Activated T-cell treated with anti-CD3 and anti-CD28 coated beads, Interleukin-2, amount 50 U/mL, for 1 hour (primary cell): Measurements from ENCODE around the gene RESP18.

Experiments
- DNase-seq: peaks from one replicate; pipeline ENCODE4 v3.0.0-alpha.2; 2020

The RESP18 gene

DNA sequence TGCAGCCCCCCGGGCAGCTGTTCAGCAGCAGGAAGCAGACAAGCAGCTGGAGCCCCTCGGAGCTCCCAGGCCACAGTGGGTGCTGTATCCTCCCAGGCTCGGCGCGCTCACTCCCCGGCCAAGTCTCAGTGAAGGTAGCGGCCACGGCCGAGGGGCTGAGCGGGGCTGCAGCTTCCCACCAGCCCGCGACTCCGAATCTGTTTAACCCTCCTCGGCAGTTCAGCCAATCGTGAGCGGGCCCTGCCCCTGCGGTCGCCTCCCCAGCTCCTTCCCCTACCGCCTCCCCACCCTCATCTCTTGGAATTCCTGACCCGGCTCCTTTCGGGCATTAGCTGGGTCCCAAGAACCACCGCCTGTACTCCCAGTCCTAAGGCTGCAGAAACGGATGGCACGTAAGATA, at the start of gene RESP18:
Gene RESP18 (minus strand): TSS at position 203 of the 400 bp plus-strand sequence.
- DNase-seq, result no peak

DNA sequence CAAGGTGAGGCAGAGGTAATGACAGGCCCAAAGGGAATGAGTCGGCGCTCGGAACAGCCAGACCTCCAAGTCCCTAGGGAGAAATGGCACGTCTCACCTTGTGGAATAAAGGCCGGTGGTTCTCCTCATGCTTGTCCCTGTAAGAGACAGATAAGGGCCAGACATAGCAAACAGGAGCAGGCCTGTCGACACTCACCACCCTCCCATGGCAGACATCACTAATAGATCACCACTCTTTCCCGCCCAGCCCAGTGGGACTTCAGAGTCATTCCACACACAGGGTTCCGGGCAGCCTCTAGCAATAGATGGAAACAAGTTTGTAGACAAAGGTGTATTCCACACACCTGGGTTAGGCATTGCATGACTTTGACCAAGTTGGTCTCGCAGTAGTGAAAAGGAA, 48.9 kb upstream of the RESP18 start:
- DNase-seq, result no peak

DNA sequence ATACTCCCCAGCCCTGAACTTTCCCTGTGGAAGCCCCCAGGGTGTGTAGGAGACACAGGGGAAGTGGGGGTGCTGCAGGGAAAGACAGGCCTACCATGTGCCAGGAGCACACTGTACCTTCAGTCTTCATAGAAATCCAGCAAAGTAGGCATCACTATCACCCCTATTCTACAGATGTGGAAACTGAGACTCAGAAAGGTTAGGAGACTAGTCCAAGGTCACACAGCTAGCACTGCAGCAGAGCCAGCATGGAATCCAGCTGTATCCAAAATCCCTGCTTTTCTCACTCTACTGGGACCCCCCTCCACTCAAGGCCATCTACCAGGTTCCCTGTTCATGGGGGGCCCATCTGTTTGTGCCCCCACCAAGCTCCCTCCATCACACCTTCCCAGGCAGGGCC, 48.4 kb upstream of the RESP18 start:
- no peak for DNase-seq

DNA sequence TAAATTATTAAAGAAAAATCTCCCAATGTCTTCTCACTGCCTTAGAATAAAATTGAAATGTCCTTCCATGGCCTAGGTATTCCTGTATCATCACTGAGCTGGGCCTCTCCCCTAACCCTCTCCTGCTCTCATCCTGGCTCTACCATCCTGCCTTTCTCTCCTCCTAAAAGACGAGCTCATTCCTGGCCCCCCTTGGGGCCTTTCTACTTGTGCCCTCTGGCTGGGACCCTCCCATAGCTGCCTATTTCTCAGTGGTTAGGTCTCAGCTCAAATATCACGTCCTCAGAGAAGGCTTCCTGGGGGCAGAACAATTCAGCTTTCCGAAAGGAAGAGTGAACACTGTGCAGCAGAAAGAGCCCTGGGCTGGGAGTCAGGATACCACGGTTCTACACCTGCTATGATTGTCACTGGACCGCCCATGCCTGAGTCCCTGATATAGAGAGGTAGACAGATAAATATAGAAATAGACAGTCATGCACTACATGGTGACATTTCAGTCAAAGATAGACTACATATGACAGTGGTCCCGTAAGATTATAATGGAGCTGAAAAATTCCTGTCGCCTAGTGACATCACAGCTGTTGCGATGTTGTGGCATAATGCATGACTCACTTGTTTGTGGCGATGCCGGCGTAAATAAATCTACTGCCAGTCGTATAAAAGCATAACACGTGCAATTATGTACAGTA, 45.8 kb upstream of the RESP18 start:
- no peak for DNase-seq

DNA sequence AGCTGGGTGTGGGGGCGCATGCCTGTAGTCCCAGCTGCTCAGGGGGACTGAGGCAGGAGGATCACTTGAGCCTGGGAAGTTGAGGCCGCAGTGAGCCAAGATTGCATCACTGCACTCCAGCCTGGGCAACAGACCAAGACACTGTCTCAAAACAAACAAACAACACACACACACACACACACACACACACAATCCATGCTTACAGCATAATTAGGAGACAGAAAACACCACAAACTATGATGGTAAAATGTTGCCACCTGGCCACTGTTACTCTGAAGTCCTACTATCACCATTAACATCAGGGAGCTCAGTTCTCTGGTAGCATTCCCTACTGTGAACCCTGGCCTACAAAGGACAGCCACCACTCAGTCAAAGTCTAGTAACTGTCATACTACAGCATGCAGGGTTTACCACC, 36.9 kb upstream of the RESP18 start:
- no peak for DNase-seq

DNA sequence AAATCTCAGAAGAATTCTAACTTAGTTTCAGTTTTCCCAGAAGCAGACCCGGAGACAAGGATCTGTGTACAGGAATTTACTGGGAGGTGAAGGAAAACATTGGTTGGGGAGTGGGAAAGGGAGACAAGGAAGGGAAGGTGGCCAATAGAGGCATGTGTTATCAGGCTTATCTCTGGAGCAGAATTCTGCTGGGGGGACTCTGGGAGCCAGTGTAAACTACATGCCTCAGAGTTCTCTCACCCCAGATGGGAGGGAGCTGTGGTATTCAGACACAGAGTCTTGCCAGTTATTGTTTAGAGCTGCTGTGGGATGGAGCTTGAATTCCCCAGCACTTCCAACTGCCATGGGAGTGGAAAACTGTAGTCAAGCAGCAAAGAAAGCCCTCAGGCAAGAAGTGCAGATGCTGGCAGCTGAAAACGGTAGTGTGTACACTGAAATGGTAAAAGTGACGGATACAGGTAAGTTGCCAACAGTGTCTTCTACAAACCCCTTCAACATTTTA, 36.2 kb upstream of the RESP18 start:
- no peak for DNase-seq

DNA sequence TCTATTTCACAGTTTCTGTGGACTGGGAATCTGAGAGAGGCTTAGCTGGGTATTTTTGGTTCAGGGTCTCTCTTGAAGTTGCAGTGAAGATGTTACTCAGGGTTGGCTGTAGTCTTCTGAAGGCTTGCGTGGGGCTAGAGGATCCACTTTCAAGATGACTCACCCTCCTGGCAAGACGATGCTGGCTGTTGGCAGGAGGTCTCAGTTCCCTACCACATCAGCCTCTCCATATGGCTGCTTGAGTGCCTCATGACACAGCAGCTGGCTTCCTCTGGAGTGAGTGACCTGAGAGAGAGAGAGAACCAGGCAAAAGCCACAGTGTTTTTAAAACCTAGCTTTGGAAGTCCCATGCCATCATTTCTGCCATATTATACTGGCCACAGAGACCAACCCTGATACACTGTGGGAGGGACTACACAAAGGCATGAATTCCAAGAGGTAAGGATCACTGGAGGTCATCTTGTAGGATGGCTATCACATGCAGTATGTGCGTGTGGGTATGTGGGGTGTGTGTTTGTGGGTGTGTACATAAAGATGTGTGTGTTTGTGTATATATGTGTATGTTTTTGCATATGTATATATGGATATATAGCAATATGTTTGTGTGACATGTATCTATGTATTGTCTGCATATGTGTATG, 30.1 kb upstream of the RESP18 start:
- DNase-seq, result no peak

DNA sequence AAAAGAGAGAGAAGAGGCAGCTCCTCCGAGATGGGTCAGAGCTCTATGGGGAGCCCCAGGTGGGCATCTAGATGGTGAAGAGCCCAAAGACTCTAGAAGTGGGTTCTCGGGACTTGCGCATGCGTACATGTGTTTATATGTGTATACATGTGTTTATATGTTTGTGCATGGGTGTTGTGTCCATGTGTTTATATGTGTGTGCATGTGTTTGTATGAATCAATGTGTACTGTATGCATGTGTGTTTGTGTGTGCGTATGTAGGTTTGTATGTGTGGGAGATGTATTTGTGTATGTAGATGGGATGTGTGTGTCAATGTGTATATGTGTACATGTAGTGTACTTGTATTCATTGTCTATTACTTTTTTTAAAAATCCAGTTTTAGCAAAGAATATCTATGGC, 29.5 kb upstream of the RESP18 start:
- DNase-seq, result no peak

DNA sequence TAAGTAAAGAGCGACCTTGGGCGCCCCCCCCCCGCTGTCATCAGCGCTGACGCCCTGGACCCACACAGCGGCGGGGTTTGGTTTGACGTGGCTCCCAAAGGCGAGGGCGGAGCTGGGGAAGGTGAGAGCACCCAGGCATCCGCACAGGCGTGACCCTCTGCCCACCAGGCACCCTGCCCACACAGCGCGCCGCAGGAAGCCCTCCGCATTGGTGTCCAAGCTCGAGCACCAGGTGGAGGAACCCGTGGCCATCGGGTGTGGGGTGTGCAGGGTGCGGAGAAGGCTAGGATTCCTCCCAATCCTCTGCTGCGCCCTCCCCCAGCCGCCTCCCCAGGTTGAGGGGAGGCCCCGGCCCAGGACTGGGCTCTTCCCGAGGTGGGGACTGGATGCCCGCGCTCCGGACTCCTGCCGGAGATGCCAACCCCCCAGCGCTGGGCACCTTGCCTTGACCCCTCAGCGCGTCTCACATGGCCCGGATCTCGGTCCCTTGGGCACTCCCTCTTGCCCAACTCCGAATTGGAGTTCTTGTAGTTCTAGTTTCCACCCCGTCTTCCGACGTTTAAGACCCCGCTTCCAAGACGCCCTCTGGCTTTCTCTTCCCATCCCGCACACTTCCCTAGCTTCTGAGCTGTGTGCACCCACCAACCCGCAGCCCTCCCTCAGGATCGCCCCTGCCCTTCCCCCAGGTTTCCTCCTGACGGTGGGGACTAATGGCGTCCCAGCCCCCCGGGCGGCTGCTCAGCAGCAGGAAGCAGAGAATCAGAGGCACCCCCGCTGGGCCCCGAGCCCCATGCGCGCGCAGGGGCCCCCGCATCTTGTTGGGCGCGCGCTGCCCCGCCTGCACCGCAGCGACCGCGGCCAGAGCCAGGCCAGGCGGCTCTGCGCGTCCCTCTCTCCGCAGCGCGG, 25.9 kb upstream of the RESP18 start:
- DNase-seq, result no peak

DNA sequence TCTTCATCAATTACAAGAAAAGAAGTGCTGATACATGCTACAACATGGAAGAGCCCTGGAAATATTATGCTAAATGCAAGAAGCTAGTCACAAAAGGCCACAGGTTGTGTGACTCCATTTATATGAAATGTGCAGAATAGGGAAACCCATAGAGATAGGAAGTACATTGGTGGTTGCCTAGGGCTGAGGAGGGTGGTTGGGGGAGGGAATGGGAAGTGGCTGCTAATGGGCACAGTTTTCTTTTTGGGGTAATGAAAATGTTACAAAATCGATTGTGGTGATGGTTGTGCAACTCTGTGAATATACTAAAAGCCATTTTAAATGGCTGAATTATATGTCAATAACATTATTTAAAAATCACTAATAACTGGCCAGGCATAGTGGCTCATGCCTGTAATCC, 24.3 kb upstream of the RESP18 start:
- no peak for DNase-seq

DNA sequence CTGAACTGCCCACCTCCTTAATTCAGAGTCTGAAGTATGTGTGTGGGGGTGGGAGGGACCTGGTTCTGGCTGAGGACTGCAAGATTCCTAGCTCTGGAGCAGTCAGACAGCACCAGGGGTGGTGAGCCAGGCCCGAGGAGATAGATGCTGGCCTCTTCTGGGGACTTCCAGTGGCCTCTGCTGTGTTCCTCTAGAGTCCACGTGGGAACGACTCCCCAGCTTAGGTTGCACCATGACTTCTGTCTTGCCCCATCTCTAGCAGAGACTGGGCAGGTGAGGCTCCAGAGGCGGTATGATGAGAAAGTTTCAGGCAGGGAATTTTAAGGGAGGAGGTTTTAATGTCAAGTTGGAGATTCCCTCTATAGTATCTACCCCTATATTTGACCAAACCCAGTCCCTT, 22.0 kb upstream of the RESP18 start:
- DNase-seq, result no peak

DNA sequence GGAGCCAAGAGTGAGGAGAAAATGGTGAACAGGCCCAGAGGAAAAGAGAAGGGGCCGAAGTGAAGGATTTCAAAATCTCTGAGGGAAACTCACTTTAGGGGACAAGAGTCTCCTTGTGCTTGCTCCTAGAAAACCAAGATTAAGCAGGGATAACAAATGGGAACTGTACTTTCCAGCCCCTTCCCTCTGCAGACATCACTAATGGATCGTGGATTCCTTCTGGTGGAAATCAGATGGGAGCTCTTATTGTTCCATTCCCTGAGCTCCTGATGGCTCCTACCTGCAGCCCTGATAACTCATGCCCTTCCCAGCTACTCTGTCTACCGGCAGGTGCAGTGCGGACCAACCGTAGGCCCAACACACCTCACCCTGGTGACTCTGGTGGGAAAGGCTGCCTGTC, 20.6 kb upstream of the RESP18 start:
- no peak for DNase-seq

DNA sequence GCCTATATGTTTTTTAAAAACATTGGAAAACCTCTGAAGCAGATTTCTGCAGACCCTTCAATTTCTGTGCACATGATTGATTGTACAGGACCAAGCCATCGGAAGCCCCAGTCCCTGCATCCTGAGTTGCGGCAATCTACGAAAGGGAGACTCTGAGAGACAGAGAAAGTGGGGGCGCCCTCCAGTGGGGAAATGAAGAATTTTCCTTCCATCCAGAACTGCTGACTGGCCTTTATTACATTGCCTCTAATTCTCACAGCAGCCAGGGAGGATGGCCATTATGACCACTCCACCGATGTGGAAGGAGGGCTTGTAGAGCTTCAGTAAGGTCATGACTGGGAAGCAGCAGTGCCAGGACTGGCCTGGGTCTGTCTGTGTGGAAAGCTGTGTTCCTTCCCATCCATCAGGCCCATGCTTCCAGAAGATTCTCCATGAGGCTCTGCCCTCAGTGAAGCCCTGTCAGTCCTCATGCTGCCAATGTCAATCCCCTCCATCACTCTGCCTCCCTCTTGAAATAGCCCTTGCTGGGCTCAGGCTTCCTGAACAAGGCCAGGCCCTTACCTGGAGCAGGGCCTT, 20.0 kb upstream of the RESP18 start:
- DNase-seq, result peak; percentile 64

DNA sequence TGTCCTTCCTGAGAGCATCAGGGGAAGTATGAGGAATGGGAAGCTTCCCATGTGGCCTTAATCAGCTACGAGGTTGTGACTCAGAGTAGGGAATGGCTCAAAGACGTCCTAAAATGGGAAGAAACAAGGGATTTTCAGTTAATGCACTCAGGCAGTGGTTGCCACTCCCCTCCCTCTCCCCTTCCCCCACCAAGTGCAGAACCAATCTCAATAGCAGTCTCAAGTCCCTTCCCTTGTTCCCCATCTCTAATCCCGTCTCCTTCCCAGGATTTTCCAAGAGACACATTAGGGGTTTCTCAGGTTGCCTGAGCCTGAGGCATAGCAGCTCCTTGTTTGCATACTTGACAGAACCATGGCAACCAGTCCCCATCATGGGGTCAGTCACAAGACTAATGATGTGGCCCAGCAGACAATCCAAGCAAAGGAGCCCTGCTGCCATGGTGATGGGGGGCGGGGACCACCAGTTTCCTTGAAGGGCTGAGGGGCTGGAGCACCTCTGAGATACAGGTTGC, 18.2 kb upstream of the RESP18 start:
- DNase-seq, result no peak

DNA sequence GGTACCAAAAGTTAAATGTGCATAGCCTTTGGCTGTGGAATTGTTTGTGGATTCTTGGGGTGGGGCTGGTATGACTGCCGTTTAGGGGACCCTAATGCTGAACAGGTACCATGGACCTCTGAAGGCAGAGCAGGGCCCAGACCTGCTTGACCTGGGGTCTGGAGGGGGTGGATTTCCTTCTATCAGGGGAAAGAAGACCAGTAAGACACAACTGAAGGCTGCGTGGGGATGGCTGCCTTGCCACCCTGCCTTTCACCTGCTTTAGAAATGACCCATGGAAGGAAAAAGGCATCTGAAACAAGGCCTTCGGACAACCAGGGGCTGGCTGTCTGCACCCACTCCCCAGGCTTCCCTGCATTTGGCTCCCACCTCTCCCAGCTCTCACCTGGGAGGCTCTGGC, 17.7 kb upstream of the RESP18 start:
- no peak for DNase-seq

DNA sequence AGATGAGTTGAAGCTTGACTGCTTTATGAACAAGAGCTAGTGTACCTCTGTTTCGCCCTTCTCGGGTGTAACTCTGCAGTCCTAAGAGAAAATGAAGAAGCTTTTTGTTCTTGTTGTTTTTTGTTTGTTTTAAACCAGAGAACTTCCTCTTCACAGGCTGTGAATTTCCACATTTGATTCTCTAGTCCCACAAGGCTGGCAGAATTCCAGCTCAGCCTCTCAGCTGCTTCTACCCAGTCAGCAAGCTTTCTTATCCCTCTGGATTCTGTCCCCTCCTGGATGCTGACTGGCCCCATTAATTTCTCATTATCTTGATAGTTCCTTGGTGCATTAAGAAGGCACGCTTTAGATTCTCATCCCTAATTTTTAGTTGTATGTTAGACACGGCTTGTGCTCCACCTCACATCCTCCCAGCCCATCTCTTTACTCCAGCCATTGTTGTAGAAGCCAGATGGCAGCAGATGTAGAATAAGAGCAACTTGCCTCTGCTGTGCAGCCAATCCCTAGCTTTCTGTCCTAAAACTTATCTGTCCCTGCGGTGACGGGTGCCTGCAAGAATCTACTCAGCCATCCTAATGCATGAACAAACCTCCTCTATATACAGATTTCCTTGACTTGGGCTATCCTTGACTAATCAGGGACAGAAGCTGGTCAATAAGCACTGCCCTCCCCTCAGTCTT, 12.3 kb upstream of the RESP18 start:
- no peak for DNase-seq

DNA sequence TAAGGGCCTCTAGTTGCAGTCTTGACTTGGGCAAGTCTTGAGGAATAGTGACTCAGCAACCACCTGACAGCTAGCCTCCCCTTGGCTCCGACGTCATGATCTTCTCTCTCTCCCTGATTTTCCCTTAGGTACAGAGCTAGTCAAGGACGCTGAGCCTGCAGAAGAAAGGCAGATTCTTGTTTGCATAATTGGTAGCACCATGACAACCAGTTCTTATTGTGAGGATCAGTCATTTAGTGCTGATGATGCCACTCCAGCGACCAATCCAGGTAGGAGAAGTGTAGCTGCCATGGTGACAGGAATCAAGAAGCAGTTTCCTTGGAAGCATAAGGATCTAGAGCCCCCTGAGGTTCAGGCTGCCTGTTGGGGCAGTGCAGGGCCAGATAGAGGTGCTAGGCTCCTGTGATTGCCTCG, 2.8 kb upstream of the RESP18 start:
- DNase-seq, result no peak

DNA sequence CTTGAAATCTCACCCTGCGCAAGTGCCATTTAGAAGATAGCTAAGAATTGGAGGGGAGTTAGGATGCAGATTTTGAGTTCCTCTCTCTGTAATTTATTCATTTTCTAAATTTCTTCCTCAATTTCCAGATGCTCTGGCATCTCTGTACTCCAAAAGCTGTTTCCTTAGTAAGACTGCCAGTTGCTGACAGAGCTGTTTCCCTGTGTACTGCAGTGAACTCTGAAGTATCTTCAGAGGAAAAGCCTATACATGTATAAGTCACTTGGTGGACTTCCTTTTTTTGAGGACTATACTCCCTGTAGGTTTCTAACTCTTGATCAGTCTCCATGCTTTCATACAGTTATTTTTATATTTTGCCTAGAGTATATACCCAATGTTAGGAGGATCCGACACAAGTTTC, 1.5 kb upstream of the RESP18 start:
- DNase-seq, result no peak

DNA sequence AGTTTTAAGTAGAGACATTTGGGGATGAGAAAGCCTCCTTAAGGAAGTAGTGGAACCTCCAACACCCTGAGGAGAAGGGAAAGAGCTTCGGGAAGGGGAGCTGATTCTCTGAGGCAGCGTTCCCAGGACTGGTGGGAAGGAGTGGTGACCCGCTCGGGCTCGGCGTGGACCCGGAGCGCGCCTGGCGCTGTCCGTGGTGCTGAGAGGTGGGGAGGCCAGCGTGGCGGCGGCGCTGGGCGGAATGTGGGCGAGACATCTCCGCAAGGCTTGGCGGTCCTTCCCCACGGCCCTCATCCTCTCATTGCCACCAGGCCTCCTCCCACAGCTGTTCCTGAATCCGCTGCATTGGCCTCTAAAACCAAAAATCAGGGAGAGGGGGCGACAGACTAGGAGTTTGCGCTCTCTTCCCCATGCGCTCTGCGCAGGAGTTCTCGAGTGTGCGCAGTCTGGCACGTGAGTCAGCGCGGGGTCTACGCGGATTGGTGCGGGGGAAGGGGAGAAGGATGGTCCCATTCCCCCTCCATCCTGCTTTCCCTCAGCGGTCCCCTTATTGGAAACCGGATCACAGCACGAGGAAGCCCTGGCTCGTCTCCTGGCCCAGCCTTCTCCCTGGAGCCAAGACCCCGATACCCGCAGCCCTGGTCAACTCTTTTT, 857 bp downstream of the RESP18 start:
- DNase-seq, result peak; percentile 38

DNA sequence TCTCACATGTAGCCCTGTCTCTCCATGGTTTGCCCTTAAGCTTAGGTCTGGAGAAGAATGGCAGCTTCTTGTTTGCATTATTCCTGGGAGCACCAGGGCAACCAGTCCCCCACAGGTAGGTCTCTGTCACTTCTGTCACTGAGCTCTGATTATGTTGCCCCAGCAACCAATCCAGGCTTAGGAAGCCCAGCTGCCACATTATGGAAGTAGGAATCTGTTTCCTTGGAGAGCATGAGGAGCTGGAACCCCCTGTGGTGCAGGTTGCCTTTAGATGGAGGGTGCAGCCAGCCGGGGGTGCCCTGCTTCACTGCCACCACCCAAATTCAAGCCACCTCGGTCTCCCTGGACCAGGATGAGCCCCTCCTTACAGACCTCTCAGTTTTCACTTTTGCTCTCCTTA, 4.8 kb downstream of the RESP18 start:
- no peak for DNase-seq

DNA sequence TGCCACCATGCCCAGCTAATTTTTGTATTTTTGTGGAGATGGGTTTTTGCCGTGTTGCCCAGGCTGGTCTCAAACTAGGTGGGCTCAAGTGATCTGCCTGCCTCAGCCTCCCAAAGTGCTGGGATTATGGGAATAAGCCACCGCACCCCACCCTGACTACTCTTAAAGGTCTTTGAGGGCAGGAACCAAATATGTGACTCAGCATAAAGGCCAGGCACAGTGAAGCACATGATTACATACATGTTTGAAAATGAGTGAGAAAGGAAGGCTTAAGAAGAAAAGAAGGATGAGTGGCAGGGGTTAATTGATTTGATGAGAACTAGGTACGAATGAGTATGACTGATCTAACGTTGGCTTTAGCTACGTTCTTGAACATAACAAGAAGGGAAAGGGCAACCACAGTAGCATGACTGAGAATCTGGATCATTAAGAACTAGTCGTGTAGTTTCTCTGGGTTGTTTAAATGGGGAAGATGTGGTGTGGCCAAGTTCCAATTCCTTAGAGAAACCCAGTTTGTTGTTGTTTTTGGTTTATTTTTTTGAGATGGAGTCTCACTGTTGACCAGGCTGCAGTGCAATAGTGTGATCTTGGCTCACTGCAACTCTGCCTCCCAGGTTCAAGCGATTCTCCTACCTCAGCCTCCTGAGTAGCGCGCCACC, 6.8 kb downstream of the RESP18 start:
- DNase-seq, result no peak
